Kidney (tissue), 14 donors: ENCODE data around the gene RAB13. TPM values are rescaled to one million over a fixed set of nuclear protein-coding genes. Genes with fewer than 3 reads are reported as not detected.
"Not testable (repeated sequence)": the region's sequence is repeated elsewhere in the genome, so short reads cannot be mapped to it uniquely, and the experiment has no call there.

ENCODE experiments used
- DNase-seq, 5 donors: peaks; one replicate each; pipeline ENCODE4 v3.0.0-alpha.2; 2013 to 2020
- FAIRE-seq: peaks from 2 replicates; lab custom pipeline; 2012; peaks lifted over from hg19 to GRCh38; lab: Jason Lieb, UNC
- H3K27ac ChIP-seq, 2 donors: one replicate each; pipeline ENCODE4 v1.7.0; 2013; ENCODE audit warnings: low read depth in 2 of 2, low read length in 2 of 2, inconsistent platforms in 1 of 2
- H3K27me3 ChIP-seq: one replicate; pipeline ENCODE4 v1.7.1; 2013; ENCODE audit warnings: low read length, inconsistent platforms; ENCODE audit not compliant: control insufficient read depth, insufficient read depth
- H3K36me3 ChIP-seq, 3 donors: one replicate each; pipeline versions ENCODE4 v1.7.0 to v1.7.1; 2013; ENCODE audit warnings: low read length in 3 of 3, control low read depth in 1 of 3, inconsistent platforms in 1 of 3; ENCODE audit not compliant: insufficient read depth in 3 of 3, control insufficient read depth in 2 of 3
- H3K4me1 ChIP-seq, 3 donors: one replicate each; pipeline versions ENCODE4 v1.7.0 to v1.7.1; 2013; ENCODE audit warnings: low read length in 3 of 3, inconsistent platforms in 1 of 3, low read depth in 1 of 3; ENCODE audit not compliant: control insufficient read depth in 2 of 3, insufficient read depth in 2 of 3
- H3K4me3 ChIP-seq, 3 donors: one replicate each; pipeline versions ENCODE4 v1.7.0 to v1.8.1; 2013; ENCODE audit warnings: low read length in 3 of 3, control low read depth in 1 of 3, inconsistent platforms in 1 of 3
- H3K9ac ChIP-seq, 3 donors: one replicate each; pipeline versions ENCODE4 v1.7.0 to v1.7.1; 2013; ENCODE audit warnings: low read length in 3 of 3, control low read depth in 1 of 3, inconsistent platforms in 1 of 3
- H3K9me3 ChIP-seq, 3 donors: one replicate each; pipeline versions ENCODE4 v1.7.0 to v1.7.1; 2013; ENCODE audit warnings: low read length in 3 of 3, control low read depth in 1 of 3, inconsistent platforms in 1 of 3; ENCODE audit not compliant: control insufficient read depth in 2 of 3, insufficient read depth in 1 of 3
- CTCF ChIP-seq: IDR thresholded peaks from 3 replicates; pipeline ENCODE4 v1.5.1; 2012; ENCODE audit warnings: mild to moderate bottlenecking, moderate library complexity, borderline replicate concordance; ENCODE audit not compliant: insufficient read depth; ENCODE audit errors: extremely low read depth
- intact Hi-C: fragments of 100-400 bp; cut with DNase I; formaldehyde crosslinking; loops from one replicate; pipeline ENCODE4 v1.11.1; 2022
- polyA plus RNA-seq: library from polyadenylated mRNA; stranded (reverse); fragments of 350-450 nt; fragmentation: Illumina TruSeq; extraction: RNeasy Lipid Tissue Mini Kit (QIAGEN cat#74804); gene quantifications from one replicate; pipeline ENCODE4 v1.2.3, GENCODE V29; 2014; ENCODE audit warnings: low read depth, low replicate concordance; ENCODE audit not compliant: insufficient read depth
- total RNA-seq: library from RNA; stranded (reverse); fragmentation: NEBNext Ultra II Directional; extraction: Animal tissue kit (Norgen Biotek cat#: 25700); gene quantifications from one replicate; pipeline ENCODE4 v1.2.1, GENCODE V29; 2021
- donor health status: control.
- donor health status: control.
- donor health status: control.
- donor health status: control.
- donor health status: control.
- donor health status: DM: yes; HTN: yes; CAD: no.
- donor health status: Normal renal cell carcinoma (clear cell type).

The RAB13 gene
- total and polyA plus RNA-seq, 2 donors from 2014 or later = 142 to 226 TPM

- no peaks in the 10 kb centered on the region for H3K9me3 ChIP-seq
- H3K27ac ChIP-seq = no peak overlapping the region
- H3K36me3 ChIP-seq = no peaks in the 10 kb centered on the region
- no peak overlapping the region for H3K4me3 ChIP-seq
- intact Hi-C loops = no loop called here
- DNase-seq (no peak), FAIRE-seq (no peak)
- H3K27me3 ChIP-seq = no peaks in the 10 kb centered on the region
- no peak for TF ChIP-seq CTCF
- peaks cover 0 to 5% (median 2%) of the 10 kb centered on the region in 3 donors for H3K4me1 ChIP-seq
- H3K9ac ChIP-seq = no peak overlapping the region
Measured at GRCh38 chr1:154006136-154006535, 20.0 kb upstream of the RAB13 start.

- Histone ChIP-seq H3K4me1 (peaks cover 0 to 5% (median 2%) of the 10 kb centered on the region in 3 donors), H3K36me3 (no peaks in the 10 kb centered on the region), H3K4me3 (no peak overlapping the region), H3K9me3 (no peaks in the 10 kb centered on the region), H3K9ac (no peak overlapping the region), H3K27ac (no peak overlapping the region), H3K27me3 (no peaks in the 10 kb centered on the region)
- DNase-seq (no peak), FAIRE-seq (no peak)
- intact Hi-C loops = no loop called here
- TF ChIP-seq CTCF = no peak
Measured at GRCh38 chr1:154000420-154000819, 14.3 kb upstream of the RAB13 start.

- H3K27me3 ChIP-seq, DNase-seq, H3K9ac ChIP-seq, H3K27ac ChIP-seq, FAIRE-seq, H3K4me3 ChIP-seq, intact Hi-C loops, H3K9me3 ChIP-seq: not testable (repeated sequence)
- Histone ChIP-seq H3K36me3 (peaks cover 6 to 14% (median 6%) of the 10 kb centered on the region in 3 donors), H3K4me1 (peaks cover 2 to 14% (median 7%) of the 10 kb centered on the region in 3 donors)
Measured at GRCh38 chr1:153996882-153997281, 10.7 kb upstream of the RAB13 start.

GRCh38 chr1:153995640-153996039, 9.5 kb upstream of the RAB13 start:
- no peak for DNase-seq
- H3K27ac ChIP-seq = no peak overlapping the region
- H3K4me3 ChIP-seq = no peak overlapping the region
- no peak for TF ChIP-seq CTCF
- no peaks in the 10 kb centered on the region for H3K27me3 ChIP-seq
- H3K36me3 ChIP-seq = peaks cover 6 to 16% (median 6%) of the 10 kb centered on the region in 3 donors
- H3K9ac ChIP-seq = no peak overlapping the region
- no peak for FAIRE-seq
- H3K9me3 ChIP-seq = no peaks in the 10 kb centered on the region
- peaks cover 6 to 15% (median 11%) of the 10 kb centered on the region in 3 donors for H3K4me1 ChIP-seq
- intact Hi-C loops = no loop called here
